GM21526 (cell line): Measurements from ENCODE around the gene CHMP6.

Source experiments
- ATAC-seq: cut with Tn5 transposase; IDR thresholded peaks from one replicate; pipeline ENCODE4 v1.9.1; 2021; ENCODE audit warnings: moderate library complexity; ENCODE audit not compliant: unreplicated experiment, low FRiP score

CHMP6 gene

DNA sequence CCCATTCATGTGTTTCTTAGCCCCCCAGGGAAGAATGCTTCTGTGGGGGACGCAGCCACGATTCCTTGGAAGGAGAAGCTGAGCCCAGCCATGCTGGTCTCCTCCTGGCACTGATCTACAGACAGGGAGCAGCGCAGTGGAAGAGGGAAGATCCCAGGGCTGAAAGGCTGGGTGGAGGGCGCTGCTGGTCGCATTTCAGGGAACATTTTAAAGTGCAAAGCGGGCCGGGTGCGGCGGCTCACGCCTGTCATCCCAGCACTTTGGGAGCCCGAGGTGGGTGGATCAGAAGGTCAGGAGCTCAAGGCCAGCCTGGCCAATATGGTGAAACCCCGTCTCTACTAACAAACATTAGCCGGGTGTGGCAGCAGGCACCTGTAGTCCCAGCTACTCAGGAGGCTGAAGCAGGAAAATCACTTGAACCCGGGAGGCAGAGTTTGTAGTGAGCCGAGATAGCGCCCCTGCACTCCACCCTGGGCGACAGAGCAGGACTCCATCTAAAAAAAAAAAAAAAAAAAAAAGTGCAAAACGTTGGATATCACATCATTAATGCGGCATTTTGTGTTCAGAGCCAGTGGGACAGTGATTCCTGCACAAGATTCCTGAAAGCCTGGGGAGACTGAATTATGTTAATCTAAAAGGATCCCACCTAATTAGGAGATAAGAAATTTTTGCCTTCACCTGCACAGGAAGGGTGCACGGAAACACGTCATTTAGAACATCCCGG, 558 bp upstream of the CHMP6 start:
- ATAC-seq = no peak

DNA sequence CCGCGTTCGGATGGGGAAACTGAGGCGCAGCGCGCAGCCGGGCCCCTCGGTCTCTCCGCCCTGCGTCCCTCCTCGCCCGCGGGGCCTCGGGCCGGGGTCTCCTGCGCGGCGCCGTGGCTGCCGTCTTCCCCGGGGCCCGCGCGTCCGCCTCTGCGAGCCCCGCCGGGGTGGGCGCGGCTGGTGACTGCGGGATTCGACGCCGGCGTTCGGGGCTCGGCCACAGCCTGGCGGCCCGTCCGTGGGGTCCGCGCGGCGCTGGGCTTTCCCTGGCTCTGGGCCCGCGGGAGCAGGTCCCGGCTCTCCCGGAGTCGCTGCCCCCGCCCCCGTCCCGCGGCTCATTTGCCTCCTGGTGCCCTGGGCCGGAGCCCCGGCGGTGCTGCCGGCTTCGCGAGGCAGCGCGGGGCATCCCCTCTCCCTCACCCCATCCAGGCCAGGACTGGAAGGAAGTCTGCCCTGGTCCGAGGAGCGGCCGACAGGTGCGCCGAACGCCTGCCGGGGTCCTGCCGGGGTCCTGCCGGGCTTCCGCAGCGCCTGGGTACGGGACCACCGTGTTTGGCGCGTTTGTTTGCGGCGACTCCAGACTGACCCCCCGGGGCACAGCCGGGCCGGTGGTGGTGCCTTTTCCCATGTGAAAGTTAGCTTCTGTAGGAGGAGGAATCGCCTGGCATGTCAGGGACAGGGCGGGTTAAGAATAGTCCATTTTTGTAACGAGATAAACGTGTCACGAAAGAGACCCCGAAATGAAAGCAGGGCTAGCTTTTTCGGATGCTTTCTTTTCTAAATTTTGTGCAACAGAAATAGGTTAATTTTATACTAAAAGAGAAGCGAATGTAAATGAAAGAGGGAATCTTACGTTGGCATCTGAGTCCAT, 671 bp downstream of the CHMP6 start:
- no peak for ATAC-seq

DNA sequence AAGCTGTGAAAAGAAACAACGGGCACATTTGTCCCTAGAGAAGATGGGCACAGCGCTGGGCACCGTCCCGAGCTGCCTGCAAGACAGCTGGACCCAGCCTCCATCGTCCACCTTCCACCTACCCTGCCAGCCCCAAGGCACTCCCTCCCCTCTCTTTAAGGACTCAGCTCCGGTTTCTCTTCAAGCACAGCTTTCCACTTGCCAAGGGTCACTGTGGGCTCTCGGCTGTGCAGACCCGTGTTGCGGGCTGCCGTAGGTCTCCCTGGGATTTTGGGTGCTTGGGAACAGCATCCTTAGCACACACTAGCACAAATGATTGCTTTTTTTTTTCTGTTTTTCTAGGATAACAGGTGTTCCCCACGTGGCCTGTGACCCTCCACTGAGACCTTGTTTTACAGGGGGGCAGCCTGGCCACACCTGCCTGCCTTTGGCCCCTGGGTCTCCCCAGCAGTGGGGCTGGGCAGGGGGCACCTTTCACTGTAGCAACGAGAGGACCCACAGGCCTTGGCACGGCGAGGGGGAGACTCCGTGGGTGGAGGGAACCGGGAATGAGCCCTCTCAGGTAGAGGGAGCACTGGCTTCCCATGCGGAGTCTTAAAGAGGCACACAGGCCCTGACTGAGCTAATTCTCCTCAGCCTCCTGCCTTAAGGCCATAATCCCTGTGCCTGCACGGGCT, 1.4 kb downstream of the CHMP6 start:
- ATAC-seq = no peak

DNA sequence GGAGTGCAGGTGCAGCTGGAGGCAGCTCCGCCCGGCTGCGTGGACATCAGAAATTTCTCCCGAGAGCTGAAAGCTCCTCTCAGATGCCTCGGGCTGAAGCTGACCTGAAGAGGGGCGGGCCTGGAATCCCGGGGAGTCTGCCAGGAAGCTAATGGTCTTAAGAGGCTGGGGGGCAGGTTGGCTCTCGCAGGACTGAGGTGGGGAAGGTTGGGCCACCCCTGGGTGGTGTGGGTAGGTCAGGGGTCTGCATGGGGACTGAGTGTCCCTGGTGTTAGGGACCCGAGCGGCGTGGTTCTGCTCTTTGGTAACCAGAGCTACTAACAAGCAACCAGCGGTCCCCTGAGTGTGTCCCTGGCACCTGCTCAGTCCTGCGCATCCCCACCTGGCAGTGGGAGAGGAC, 3.5 kb downstream of the CHMP6 start:
- ATAC-seq = no peak

DNA sequence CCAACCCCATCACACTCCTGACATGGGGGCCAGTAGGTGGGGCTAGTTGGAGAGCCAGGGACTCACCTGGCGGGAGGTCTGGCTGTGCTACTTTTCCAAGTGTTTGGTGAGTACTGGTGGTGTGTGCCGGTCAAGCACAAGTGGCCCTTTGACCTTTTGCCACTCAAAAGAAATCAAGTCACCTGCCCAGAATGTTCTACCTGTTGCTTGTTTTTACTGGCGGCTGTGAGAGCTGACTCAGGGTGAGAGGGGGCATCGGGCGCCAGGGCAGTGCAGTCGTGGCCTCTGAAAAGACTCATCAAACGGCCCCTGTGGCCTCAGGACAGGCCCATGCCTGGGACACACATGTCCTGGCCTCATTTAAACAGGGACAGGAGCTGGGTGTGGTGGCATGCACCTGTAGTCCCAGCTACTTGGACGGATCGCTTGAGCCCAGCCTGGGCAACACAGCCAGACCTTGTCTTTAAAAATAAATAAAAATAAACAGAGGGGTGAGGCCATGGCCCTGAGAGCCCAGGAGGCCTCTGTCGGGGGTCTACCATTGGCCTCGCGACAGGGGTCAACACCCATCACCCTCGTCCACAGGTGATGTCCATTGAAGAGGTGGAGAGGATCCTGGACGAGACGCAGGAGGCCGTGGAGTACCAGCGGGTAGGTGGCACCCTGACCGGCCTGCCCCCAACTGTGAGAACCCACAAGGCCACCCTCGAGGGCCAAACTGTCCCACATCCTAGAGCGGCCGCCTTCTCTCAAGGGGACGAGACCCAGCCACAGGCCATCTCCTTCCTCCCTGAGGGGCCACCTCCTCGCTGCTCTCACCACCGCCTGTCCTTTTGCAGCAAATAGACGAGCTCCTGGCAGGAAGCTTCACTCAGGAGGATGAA, 5.0 kb downstream of the CHMP6 start:
- no peak for ATAC-seq

DNA sequence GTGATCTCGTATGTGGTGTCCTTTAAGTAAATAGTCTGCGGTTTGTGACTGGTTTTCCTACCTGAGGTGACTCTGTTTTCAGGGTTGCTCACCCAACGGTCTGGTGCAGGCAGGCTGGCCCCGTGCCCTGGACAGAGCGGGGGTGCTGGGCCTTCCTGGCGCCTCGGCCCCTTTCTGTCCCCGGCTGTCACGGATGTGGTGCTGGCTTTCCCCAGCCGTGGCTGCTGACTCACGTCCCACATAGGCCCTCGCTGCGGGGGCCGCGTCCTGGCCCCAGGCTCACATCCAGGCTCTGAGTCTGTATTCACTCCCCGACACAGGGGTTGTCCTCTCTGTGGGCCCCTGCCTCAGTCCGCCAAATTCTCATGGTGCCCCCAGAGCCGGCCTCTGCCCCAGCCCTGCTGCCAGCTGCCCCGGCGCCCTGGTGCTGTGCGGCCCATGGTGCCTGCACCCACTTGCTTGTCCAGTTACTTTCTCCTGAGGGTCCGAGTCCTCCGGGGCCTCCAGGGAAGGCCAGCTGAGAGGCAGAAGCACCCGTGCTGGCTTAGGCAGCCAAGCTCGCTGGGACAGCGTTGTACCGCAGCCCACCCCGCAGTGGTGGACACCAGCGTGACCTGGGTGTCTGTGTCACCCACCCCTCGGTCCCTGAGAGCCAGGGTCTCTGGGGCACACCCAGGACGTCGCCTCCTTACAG, 5.9 kb downstream of the CHMP6 start:
- no peak for ATAC-seq

DNA sequence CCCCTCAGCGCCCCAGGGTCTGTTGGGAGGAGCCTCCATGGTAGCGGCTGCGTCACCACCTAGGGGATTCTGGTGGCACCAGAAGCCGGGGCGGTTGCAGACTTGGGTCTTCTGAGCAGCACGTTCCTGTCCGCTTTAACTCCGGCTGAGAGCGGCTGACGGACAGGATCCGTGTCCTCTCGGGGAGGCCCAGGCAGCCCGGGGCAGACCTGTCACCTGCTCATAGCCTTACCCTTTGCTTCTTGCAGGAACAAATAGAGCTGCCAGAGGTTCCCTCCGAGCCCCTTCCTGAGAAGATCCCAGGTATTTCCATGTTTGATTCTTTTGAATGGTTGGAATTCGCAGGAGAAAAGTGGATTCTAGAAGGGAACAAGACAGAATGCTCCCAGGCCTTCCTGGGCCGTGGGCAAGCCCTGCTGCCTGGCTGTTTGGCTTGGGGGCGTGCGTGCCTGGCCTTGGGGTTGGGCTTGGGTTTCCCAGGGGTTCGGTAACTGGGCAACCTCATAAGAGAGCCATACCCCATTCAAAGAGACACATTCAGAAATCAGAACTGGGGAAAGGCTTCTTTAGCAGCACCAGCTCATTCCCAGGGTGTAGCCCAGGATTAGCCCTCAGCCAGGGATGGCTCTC, 6.6 kb downstream of the CHMP6 start:
- no peak for ATAC-seq

DNA sequence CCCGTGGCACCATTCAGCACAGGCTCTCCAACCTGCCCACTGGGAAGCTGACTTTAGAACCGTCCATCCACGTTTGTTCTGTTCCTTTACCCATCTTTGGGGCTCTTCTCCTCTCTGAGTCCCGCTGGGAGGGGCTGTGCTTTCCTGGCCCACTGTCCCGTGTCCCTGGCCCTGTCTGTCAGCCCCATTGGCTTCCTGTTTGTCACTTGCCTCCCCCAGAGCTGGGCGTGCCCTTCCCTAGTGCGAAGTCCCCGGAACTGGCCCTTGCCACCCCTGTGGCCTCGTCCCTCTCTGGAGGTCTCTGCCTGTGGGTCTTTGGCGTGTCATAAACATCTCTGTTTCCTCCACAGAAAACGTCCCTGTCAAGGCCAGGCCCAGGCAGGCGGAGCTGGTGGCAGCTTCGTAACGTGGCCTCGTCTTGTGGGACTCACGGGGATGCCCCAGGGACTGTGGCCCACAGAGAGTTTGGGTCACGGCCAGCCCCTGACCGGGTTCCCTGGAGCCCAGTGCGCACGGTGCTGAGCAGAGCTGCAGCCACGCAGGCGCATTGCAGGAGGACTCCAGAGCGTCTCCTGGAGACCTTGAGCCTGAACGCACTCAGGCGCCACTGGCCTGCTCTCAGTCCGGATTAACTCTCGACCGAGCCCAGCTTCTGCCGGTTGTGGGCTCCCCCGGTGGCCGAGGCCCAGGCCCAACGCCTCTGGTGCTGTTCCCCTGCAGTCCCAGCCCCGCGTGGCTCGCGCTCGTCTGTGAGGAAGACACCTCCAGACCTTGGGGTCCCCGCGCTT, 7.3 kb downstream of the CHMP6 start:
- no peak for ATAC-seq

DNA sequence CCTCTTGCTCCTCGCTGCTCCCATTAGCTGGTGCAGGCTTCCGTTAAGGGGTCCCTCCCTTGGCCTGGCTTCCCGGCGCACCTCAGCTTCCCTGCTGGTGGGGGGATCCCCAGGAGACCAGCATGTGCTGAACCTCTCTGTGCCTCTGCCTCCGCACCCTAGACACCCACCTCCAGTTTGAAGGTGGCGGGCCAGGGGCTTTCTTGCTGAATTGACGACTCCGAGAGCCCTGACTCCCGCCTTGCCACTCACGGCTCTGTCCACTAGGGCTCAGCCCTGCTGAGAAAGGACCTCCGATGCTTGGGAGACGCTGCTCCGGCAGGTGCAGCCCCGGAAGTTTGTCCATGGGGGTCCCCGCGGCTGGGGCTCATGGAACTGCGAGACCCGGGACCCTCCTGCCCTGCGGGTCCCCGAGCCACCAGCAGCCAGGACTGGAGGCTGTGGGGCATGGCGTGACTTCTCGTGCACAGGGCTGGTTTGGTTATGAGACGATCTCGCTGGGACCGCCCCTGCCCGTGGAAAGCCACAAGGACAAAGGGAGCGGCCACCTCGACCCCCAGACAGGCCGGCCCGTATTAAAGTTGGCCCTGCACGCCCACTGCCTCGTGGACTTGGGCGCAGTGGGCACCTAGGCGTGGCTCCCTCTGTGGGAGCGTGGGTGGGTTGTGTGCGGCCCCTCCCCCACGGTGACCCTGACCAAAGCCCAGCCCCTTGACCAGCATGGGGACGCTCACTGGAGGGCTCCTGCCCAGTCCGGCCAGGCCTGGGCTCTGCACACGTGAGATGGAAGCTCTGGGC, 8.1 kb downstream of the CHMP6 start:
- no peak for ATAC-seq

DNA sequence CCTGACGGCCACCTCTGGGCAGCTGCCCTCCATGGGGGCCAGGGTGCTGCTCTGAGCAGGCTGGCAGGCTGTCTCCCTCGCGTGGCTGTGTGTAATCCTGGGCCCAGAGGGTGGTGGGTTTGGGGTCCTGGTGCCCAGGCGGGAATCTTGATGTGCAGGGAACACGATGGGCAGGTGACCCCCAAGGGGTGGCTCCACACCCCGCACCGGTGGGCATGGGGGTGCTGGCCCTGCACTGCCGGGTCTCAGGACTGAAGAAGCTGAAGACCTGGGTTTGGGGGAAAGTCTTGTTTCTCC, 8.6 kb downstream of the CHMP6 start:
- ATAC-seq = no peak

DNA sequence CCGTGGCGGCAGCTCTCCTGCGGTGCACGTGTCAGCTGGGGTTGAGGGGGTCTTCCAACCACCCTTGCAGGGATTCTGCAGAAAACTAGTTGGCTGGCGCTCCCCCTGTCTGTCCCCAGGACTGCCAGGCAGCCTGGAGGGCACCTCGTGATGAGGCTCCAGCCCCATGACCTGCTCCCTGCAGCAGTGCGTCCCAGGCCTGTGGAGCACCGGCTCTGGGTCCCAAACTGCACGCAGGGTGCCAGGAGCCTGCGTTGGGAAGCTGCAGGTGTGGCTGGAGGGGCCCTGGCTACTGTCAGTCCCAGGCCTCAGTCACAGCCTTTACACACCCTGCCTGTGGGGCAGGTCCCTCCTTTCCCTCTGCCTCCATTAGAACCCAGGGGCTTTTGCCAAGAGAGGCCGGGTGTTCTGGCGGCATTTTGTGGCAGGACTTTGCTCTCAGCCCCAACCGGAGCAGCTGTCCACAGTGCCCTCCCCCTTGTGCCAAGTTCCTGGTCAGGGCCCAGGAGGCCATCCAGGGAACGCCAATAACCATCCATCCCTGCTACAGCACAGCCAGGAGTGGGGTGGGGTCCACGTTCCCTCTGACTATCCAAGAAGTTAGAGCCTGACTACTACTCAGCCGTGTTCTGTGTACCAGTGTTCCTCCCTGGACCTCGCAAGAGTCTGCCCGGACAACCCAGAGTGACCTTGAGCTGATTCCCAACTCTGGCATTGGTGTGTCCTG, 9.2 kb downstream of the CHMP6 start:
- ATAC-seq = no peak

DNA sequence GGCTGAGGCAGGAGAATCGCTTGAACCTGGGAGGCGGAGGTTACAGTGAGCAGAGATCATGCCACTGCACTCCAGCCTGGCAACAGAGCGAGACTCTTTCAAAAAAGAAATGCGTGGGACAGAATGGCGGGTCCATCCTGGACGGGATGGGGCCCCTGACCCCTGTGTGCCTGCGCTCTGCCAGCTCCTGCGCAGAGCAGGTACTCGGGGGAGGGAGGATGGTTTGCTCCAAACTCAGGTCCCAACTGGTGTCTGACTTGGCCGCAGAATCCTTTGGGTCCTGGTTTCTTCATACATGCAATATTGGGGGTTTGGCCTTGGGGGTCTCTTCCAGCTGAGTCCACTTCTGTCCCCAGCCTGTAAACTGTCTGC, 10.4 kb downstream of the CHMP6 start:
- no peak for ATAC-seq

DNA sequence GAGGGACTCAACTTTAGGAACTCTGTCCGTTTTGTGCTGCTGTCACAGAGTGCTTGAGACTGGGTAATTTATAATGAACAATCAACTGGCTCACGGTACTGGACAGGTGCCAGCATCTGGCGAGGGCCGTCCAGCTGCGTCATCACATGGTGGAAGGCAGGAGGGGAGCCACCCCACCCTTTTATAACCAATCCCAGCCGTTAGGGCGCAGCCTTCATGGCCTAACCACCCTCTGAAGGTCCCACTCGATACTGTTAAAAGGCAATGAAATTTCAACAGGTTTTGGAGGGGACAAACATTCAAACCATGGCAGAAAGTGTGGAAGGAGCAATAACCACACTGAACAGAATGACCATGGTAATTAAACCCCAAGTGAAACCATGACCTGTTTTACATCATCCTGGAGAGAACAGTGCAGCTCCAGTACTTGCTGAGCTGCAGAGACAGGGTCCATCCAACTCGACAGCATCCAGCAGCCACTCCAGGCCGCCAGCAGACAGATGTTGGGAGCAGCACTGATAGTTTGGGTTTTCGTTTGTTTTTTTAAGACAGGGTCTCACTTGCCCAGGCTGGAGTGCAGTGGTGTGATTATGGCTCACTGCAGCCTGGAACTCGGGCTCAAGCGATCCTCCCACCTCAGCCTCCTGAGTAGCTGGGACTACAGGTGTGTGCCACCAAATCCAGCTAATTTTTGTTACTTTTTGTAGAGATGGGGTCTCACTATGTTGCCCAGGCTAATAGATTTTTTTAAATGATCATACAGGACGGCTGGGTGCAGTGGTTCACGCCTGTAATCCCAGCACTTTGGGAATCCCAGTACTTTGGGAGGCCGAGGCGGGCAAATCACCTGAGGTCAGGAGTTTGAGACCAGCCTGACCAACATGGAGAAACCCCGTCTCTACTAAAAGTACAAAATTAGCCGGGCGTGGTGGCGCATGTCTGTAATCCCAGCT, 11.0 kb downstream of the CHMP6 start:
- no peak for ATAC-seq

DNA sequence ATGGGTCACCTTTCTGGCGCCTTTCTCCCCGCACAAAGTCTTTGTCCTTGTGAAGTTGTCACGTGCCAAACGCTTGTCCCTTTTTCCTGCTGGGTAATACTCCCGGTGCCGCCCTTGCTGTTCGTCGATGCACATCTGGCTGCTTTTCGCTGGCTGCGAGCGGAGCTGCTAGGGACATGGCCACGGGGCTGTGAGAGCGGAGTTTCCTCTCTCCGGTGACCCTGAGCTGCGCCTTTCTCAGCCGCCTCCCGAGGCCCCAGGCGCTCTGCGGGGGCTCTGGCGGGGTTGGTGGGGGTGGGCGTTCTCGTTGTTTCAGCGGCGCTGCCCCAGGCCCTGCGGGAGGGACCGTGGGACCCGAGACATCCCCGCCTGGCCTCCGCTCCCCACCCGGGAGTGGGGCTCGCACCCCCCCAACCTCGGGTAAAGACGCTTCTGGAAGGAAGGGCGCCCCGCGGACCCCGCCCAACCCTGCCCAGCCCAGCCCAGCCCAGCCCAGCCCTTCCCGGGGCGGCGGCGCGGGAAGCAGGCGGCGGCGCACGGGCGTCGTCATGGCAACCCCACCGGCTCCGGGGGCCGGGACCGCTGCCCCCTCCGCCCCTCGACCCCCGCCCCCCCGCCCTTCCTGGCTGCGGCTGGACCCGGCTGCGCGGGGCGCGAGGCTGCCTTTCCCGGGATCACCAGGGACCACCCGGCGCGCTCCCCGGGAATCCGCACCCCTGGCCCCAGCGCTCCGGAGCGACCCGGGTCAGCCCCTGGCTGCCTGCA, 12.3 kb downstream of the CHMP6 start:
- no peak for ATAC-seq

DNA sequence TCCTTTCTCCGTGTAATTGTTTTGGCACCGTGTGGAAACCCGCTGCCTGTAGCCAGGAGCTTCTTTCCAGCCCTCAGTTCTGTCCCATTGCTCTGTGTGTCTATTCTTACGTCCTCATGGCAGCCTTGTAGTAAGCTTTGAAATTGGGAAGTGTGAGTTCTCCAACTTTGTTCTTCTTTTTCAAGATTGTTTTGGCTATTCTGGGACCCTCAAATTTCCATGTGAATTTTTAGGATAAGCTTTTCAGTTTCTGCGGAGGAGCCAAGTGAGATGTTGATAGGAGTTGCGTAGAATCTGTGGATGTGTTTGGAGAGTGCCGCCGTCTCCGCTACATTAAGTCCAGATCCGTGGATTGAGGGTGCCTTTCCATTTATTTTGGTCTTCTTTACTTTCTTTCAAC, 15.2 kb downstream of the CHMP6 start:
- no peak for ATAC-seq

DNA sequence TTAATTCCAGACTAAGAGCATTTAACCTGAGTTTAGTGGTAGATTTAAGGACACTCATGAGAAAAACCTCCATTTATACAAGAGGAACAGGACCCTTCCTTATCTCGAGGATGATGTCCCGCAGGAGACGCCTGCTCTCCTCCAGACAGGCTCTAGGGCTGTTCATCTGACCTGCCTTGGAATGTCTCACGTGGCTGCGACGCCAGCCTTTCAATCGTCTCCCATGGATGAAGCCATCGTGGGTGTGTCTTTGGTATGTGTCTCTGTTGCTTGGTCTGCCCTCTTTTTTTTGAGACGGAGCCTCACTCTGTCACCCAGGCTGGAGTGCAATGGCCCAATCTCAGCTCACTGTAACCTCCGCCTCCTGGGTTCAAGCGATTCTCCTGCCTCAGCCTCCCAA, 16.5 kb downstream of the CHMP6 start:
- no peak for ATAC-seq
